Cardiac fibroblast (primary cell): Measurements from ENCODE around the gene PLIN5.

Experiments used
- DNase-seq, 2 donors: peaks; one replicate each; pipeline versions ENCODE4 v3.0.0 to v3.0.0-alpha.2; 2010; ENCODE audit warnings: low read depth in 2 of 2
- H3K4me3 ChIP-seq, 2 donors: replicated peaks in 1 of 2; 1 replicate in 1 of 2; 2 replicates in 1 of 2; pipeline ENCODE4 v1.5.1; 2011; ENCODE audit warnings: low read depth in 2 of 2, low read length in 2 of 2, mild to moderate bottlenecking in 2 of 2, moderate library complexity in 1 of 2
- CTCF ChIP-seq: IDR thresholded peaks from one replicate; pipeline ENCODE4 v1.5.1; 2011; ENCODE audit warnings: low read depth, mild to moderate bottlenecking, low read length, inconsistent platforms

The PLIN5 gene

GRCh38 chr19:4556597-4557127, 21.6 kb upstream of the PLIN5 start:
- peak; percentile 36 to 46 for DNase-seq
- no peak for TF ChIP-seq CTCF
- no peak overlapping the region for H3K4me3 ChIP-seq

- DNase-seq: no peak
- TF ChIP-seq CTCF: no peak
- no peak overlapping the region for H3K4me3 ChIP-seq
These were observed 20.9 kb upstream of the PLIN5 start for GRCh38 chr19:4555657-4556561.

- no peak for DNase-seq
- no peak overlapping the region for H3K4me3 ChIP-seq
- no peak for TF ChIP-seq CTCF
These were observed 19.7 kb upstream of the PLIN5 start for GRCh38 chr19:4554717-4555116.

- TF ChIP-seq CTCF: no peak
- no peak overlapping the region for H3K4me3 ChIP-seq
- DNase-seq: no peak
These were observed 18.8 kb upstream of the PLIN5 start for GRCh38 chr19:4553775-4554174.

DNA sequence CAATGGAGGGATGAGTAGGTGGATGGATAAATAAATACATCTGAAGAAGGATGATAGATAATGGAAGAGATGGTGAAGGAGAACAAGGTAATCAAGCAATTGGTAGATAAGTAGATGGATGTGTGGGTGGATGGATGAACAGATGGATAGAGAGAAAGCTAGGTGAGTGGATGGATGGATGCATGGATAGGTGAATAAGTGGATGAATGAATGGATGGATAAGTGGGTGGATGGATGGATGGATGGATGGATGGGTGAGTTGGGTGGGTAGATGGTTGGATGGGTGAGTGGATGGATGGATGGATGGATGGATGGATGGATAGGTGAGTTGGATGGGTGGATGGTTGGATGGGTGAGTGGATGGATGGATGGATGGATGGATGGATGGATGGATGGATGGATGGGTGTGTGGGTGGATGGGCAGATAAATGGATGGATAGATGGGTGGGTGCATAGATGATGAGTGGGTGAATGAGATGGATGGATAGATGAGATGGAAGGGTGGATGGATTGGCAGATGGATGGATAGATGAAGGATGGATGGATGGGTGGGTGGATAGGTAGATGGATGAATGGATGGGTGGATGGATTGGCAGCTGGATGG, 18.2 kb upstream of the PLIN5 start:
- no peak overlapping the region for H3K4me3 ChIP-seq
- no peak for DNase-seq
- no peak for TF ChIP-seq CTCF

GRCh38 chr19:4552525-4552819, 17.4 kb upstream of the PLIN5 start:
- no peak for DNase-seq
- H3K4me3 ChIP-seq: no peak overlapping the region
- no peak for TF ChIP-seq CTCF
